G401 (cell line): ENCODE data around the gene ZNG1F. TPM values are rescaled to one million over a fixed set of nuclear protein-coding genes. Genes with fewer than 3 reads are reported as not detected.
"Not testable (repeated sequence)": the region's sequence is repeated elsewhere in the genome, so short reads cannot be mapped to it uniquely, and the experiment has no call there.

ENCODE experiments used
- DNase-seq: peaks from one replicate; pipeline ENCODE4 v3.0.0-alpha.2; 2015; ENCODE audit warnings: low spot score
- in situ Hi-C: cut with HindIII; loops from 2 replicates; pipeline ENCODE4 v1.10.0; 2016; ENCODE audit warnings: low sequenced_read_pairs, mixed read lengths
- total RNA-seq: library from RNA; depleted of rRNA; stranded (reverse); fragments of >200 nt; shearing (Covaris generic); gene quantifications from 2 replicates; pipeline ENCODE4 v1.2.3, GENCODE V29; 2014

ZNG1F gene
- total RNA-seq, 1 experiment from 2014 or later, result 2.5 TPM

- in situ Hi-C loops, DNase-seq: not testable (repeated sequence)
Measured at GRCh38 chr9:41124250-41125108, 64.6 kb downstream of the ZNG1F start.

- DNase-seq, in situ Hi-C loops: not testable (repeated sequence)
Measured at GRCh38 chr9:41123812-41124211, 65.3 kb downstream of the ZNG1F start.

GRCh38 chr9:41123396-41123795 is 65.7 kb downstream of the ZNG1F start:
- in situ Hi-C loops, DNase-seq: not testable (repeated sequence)

- DNase-seq, in situ Hi-C loops: not testable (repeated sequence)
Measured at GRCh38 chr9:41120696-41121095, 68.4 kb downstream of the ZNG1F start.

- DNase-seq, in situ Hi-C loops: not testable (repeated sequence)
Measured at GRCh38 chr9:41119719-41120118, 69.4 kb downstream of the ZNG1F start.

DNA sequence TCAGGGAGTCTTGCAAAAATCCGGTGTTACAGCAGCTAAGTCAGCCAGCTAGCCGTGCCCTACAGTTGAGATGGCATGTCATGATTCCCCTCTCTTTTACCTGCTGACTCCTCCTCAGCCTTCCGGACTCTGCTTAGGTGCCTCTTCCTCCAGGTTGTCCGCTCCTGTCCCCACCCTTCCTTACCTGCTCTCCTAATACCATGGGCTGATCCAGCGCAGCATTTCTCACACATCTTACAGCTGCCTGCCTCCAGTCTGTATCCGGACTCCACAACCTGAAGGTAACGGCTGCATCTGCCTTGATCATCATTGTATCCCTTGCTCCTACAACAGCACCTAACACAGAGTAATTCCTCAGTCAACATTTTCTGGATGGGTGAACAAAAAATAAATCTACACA is 69.8 kb downstream of the ZNG1F start:
- in situ Hi-C loops, DNase-seq: not testable (repeated sequence)

GRCh38 chr9:41113348-41113747 is 75.8 kb downstream of the ZNG1F start:
- in situ Hi-C loops, DNase-seq: not testable (repeated sequence)

DNA sequence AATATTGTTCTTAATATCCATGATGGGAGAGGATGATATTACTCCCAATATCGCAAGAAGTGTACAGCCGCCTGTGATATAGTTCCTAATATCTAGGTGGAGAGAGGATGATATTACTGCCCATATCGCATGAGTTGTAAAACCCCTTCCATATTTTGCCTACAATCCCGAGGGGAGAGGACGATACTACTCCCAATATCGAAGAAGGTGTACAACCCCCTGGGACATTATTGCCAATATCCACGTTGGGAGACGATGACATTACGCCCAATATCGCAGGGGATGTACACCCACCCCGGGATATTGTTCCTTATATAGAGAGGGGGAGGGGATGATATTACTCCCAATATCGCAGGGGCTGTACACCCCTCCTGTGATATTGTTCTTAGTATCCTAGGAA is 77.7 kb downstream of the ZNG1F start:
- DNase-seq, in situ Hi-C loops: not testable (repeated sequence)

DNA sequence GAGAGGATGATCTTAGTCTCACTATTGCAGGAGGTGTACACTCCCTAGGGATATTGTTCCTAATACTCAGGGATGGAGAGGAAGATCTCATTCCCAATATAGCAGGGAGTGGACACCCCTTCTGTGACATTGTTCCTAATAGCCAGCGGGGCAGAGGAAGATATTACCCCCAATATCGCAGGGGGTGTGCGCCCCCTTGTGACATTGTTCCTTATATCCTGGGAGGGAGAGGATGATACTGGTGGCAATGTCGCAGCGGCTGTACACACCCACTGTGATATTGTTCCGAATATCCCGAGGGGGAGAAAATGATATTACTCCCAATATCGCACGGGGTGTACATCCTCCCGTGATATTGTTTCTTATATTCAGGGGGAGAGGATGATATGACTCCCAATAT is 78.2 kb downstream of the ZNG1F start:
- in situ Hi-C loops, result not testable (repeated sequence)

DNA sequence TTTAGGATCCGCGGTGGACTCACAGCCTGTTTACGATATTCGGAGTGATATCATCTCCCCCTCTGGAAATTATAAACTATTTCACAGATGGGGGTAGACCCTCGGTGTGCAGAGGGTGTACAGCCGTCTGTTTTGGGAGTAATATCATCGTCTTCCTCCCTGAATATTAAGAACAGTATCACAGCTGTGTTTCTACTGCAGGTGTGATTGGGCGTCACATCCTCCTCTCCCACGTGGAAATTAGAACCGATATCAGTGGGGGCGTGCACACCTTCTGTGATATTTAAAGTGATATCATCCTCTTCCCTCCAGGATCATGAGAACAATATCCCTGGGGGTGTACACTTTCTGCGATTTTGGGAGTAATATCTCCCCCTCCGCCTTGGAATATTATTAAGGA is 79.9 kb downstream of the ZNG1F start:
- in situ Hi-C loops, DNase-seq: not testable (repeated sequence)

More for the DNA sequence above, 78.2 kb downstream of the ZNG1F start:
- DNase-seq, result not testable (repeated sequence)

- DNase-seq, in situ Hi-C loops: not testable (repeated sequence)
Measured at GRCh38 chr9:41108816-41109215, 80.3 kb downstream of the ZNG1F start.

GRCh38 chr9:41106472-41107116 is 82.5 kb downstream of the ZNG1F start:
- DNase-seq, in situ Hi-C loops: not testable (repeated sequence)

DNA sequence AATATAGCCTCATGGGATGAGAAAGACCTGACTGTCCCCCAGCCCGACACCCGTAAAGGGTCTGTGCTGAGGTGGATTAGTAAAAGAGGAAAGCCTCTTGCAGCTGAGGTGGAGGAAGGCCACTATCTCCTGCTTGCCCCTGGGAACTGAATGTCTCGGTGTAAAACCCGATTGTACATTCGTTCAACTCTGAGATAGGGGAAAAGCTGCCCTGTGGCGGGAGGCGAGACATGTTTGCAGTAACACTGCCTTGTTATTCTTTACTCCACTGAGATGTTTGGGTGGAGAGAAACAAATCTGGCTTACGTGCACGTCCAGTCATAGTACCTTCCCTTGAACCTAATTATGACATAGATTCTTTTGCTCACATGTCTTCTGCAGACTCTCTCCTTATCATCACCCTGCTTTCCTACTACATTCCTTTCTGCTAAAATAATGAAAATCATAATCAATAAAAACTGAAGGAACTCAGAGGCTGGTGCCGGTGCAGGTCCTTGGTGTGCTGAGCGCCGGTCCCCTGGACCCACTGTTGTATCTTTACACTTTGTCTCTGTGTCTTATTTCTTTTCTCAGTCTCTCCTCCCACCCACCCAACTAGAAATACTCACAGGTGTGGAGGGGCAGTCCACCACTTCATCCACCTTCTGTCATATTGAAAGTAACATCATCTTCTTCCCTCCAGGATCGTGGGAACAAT is 83.4 kb downstream of the ZNG1F start:
- DNase-seq, in situ Hi-C loops: not testable (repeated sequence)

DNA sequence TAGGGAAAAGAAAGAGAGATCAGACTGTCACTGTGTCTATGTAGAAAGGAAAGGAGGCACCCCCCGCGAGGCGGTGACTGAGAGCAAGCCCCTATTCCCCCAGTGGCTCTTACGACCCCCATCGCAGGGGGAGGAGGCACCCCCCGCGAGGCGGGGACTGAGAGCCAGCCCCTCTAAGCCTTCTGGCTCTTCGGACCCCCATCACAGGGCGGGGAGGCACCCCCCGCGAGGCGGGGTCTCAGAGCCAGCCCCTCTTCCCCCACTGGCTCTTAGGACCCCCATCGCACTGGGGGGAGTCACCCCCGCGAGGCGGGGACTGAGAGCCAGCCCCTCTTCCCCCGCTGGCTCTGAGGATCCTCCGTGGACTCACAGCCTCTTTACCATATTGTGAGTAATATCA is 84.6 kb downstream of the ZNG1F start:
- DNase-seq, result not testable (repeated sequence)

GRCh38 chr9:41100508-41100907 is 88.6 kb downstream of the ZNG1F start:
- DNase-seq, in situ Hi-C loops: not testable (repeated sequence)

More for the DNA sequence above, 84.6 kb downstream of the ZNG1F start:
- in situ Hi-C loops, result not testable (repeated sequence)

GRCh38 chr9:41098759-41099158 is 90.4 kb downstream of the ZNG1F start:
- in situ Hi-C loops, DNase-seq: not testable (repeated sequence)

- in situ Hi-C loops, result not testable (repeated sequence)
Measured at GRCh38 chr9:41095060-41095459, 94.1 kb downstream of the ZNG1F start.

DNA sequence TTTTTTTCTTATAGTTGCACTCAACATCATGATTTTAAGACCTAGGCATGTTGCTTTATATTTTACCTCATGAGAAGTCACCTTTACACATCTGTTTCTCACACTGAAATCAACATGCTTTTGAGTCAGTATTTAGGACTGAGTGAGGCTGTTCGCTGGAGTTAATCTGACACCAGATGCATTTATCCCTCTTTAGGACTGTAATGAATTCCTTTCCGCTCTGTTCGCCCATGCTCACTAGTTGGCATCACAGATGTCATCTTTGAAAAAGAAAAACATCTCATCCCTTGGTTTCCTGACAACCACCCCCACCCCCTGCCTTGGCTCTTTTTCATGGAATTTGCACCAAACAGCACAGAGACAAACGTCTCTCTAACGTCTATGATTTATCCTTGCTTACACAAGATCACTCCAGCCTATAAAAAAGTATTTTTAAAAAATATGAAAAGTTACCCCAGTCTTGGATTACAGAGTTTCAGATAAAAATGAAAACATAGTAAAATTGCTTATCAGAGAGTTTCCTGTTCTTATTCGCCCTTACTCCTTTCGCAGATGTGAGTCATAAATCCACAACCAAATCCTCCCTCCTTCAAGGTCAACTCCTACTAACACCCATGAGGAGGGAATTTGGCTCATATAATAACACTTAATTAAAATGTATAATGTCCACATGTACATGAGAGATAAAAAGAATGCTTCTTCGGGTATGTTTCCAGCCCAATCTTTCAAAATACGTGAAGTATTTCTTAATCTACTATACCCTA is 94.9 kb downstream of the ZNG1F start:
- in situ Hi-C loops, DNase-seq: not testable (repeated sequence)

More at GRCh38 chr9:41095060-41095459, 94.1 kb downstream of the ZNG1F start:
- not testable (repeated sequence) for DNase-seq

GRCh38 chr9:41090922-41091321 is 98.2 kb downstream of the ZNG1F start:
- DNase-seq, in situ Hi-C loops: not testable (repeated sequence)
